Measurements from ENCODE around the gene PSMC3IP.

- TF ChIP-seq CTCF (IDR thresholded peaks at IDR 0.05) (no peak), POLR2A (IDR thresholded peaks at IDR 0.05) (no peak), POLR2AphosphoS5 (IDR thresholded peaks at IDR 0.05) (no peak)
Measured at GRCh38 chr17:42537826-42538451, 39.6 kb downstream of the PSMC3IP start.
